ENCODE results near the gene MCCC2. TPM values are rescaled to one million over a fixed set of nuclear protein-coding genes. Genes with fewer than 3 reads are reported as not detected.
"Not testable (repeated sequence)": the region's sequence is repeated elsewhere in the genome, so short reads cannot be mapped to it uniquely, and the experiment has no call there.

Gene MCCC2
- total RNA-seq, 1 donor = 28.2 TPM

DNA sequence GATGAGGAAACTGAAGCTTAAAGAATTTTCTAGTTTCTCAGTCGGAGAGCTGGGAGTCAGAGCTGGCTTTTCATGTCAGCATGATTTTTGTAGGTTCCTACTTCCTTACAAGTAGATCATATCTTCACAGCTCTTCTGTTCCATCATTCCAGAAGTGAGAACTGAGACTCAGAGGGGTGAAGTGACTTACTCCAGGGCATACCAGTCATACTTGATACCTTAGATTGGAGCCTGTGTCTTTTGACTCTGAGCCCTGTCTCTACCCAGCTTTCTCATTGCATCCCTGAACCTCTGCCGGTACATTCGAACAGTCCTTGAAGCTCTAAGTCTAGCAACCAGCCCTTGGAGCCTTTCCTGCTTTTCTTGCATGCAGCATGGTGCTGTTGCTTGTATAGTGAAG lies 53.3 kb downstream of the MCCC2 start:
- Histone ChIP-seq H3K4me1 (ENCODE audit: insufficient read depth, low read length) (no peaks in the 10 kb centered on the region), H3K4me3 (ENCODE audit: insufficient read depth, low read length) (no peak overlapping the region), H3K79me2 (ENCODE audit: insufficient read depth, low read length) (no peaks in the 10 kb centered on the region), H3K36me3 (ENCODE audit: insufficient read depth, low read length) (peaks cover 2% of the 10 kb centered on the region), H4K20me1 (ENCODE audit: insufficient read depth, low read length) (no peaks in the 10 kb centered on the region), H3K27me3 (ENCODE audit: insufficient read depth, low read length) (no peaks in the 10 kb centered on the region), H3K9me3 (ENCODE audit: low read depth, low read length) (no peaks in the 10 kb centered on the region), H3K27ac (ENCODE audit: low read depth, low read length) (no peak overlapping the region), H3K4me2 (ENCODE audit: insufficient read depth, low read length) (no peak overlapping the region), H2AFZ (ENCODE audit: low read length) (no peak overlapping the region)
- TF ChIP-seq, protein P1, sequence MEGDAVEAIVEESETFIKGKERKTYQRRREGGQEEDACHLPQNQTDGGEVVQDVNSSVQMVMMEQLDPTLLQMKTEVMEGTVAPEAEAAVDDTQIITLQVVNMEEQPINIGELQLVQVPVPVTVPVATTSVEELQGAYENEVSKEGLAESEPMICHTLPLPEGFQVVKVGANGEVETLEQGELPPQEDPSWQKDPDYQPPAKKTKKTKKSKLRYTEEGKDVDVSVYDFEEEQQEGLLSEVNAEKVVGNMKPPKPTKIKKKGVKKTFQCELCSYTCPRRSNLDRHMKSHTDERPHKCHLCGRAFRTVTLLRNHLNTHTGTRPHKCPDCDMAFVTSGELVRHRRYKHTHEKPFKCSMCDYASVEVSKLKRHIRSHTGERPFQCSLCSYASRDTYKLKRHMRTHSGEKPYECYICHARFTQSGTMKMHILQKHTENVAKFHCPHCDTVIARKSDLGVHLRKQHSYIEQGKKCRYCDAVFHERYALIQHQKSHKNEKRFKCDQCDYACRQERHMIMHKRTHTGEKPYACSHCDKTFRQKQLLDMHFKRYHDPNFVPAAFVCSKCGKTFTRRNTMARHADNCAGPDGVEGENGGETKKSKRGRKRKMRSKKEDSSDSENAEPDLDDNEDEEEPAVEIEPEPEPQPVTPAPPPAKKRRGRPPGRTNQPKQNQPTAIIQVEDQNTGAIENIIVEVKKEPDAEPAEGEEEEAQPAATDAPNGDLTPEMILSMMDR (IDR thresholded peaks at IDR 0.05; ENCODE audit: extremely low read depth, low read depth, low read length) = no peak
- no peak for DNase-seq (ENCODE audit: insufficient read length, low spot score, missing footprints)

DNA sequence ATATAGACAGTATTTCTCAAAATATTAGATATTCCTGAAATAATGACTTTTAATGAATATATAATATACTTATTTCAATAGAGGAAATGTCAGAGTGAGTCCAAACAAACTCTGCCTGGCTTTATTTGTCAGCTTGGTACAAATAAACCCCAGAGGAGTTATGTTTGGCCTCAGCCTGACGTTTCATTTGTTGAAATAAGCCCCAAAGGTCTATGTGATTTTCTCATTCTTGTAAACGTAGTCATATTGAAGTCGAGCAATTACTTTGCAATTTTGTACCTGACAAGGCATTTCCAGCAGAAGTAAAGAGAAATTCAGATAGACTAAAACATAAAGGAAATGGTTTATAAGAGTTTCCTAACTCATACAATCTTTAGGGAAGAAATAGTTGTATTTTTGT lies 57.9 kb downstream of the MCCC2 start:
- Histone ChIP-seq H3K27ac (ENCODE audit: low read depth, low read length) (no peak overlapping the region), H3K4me2 (ENCODE audit: insufficient read depth, low read length) (no peak overlapping the region), H3K36me3 (ENCODE audit: insufficient read depth, low read length) (peaks cover 14% of the 10 kb centered on the region), H2AFZ (ENCODE audit: low read length) (no peak overlapping the region), H3K9me3 (ENCODE audit: low read depth, low read length) (no peaks in the 10 kb centered on the region), H4K20me1 (ENCODE audit: insufficient read depth, low read length) (no peaks in the 10 kb centered on the region), H3K4me1 (ENCODE audit: insufficient read depth, low read length) (no peaks in the 10 kb centered on the region), H3K4me3 (ENCODE audit: insufficient read depth, low read length) (no peak overlapping the region), H3K27me3 (ENCODE audit: insufficient read depth, low read length) (no peaks in the 10 kb centered on the region), H3K79me2 (ENCODE audit: insufficient read depth, low read length) (no peaks in the 10 kb centered on the region)
- DNase-seq (ENCODE audit: insufficient read length, low spot score, missing footprints) = no peak
- TF ChIP-seq, protein P1 (IDR thresholded peaks at IDR 0.05; ENCODE audit: extremely low read depth, low read depth, low read length) = no peak

DNA sequence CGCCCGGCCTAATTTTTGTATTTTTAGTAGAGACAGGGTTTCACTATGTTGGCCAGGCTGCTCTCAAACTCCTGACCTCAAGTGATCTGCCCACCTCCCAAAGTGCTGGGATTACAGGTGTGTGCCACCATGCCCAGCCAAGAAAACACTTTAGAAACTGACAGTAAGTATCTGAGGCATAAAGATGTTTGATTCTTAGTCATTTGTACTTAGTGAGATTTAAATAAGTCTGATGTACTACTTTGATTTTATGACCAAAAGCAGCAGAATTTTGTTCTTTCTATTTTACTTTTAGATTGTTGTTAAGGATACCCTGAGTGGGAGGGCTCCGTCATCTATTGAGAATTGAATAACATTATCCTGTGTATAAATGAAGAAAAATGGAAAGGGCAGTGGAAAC lies 63.8 kb downstream of the MCCC2 start:
- not testable (repeated sequence) for H3K9me3 ChIP-seq (ENCODE audit: low read depth, low read length); H2AFZ ChIP-seq (ENCODE audit: low read length); H4K20me1 ChIP-seq (ENCODE audit: insufficient read depth, low read length); DNase-seq (ENCODE audit: insufficient read length, low spot score, missing footprints); H3K27me3 ChIP-seq (ENCODE audit: insufficient read depth, low read length); H3K4me1 ChIP-seq (ENCODE audit: insufficient read depth, low read length); H3K79me2 ChIP-seq (ENCODE audit: insufficient read depth, low read length); H3K4me3 ChIP-seq (ENCODE audit: insufficient read depth, low read length); H3K4me2 ChIP-seq (ENCODE audit: insufficient read depth, low read length); H3K27ac ChIP-seq (ENCODE audit: low read depth, low read length)
- peaks cover 12% of the 10 kb centered on the region for H3K36me3 ChIP-seq (ENCODE audit: insufficient read depth, low read length)

DNA sequence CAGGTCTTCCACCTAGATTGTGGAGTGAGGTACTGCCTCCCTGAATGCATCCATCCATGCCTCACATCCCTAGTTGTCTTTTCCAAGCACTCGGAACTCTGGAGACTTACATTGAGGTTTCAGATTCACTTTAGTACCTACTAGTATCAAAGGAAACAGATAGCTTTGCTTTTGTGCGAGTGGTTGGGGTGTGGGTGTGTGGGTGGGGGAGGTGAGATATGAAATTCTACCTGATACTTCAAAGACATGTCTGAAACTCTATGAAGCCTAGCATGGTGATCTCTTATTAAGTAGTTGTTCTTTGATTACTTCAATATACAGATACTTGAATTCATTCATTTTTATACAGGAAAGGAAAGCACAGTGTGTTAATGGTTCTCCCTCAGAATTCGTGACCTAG lies 64.4 kb downstream of the MCCC2 start:
- Histone ChIP-seq H3K27me3 (ENCODE audit: insufficient read depth, low read length) (no peaks in the 10 kb centered on the region), H3K4me3 (ENCODE audit: insufficient read depth, low read length) (no peak overlapping the region), H3K79me2 (ENCODE audit: insufficient read depth, low read length) (no peaks in the 10 kb centered on the region), H3K4me1 (ENCODE audit: insufficient read depth, low read length) (no peaks in the 10 kb centered on the region), H3K36me3 (ENCODE audit: insufficient read depth, low read length) (peaks cover 8% of the 10 kb centered on the region), H3K4me2 (ENCODE audit: insufficient read depth, low read length) (no peak overlapping the region), H2AFZ (ENCODE audit: low read length) (no peak overlapping the region), H4K20me1 (ENCODE audit: insufficient read depth, low read length) (no peaks in the 10 kb centered on the region), H3K27ac (ENCODE audit: low read depth, low read length) (no peak overlapping the region), H3K9me3 (ENCODE audit: low read depth, low read length) (no peaks in the 10 kb centered on the region)
- DNase-seq (ENCODE audit: insufficient read length, low spot score, missing footprints) = no peak
- TF ChIP-seq, protein P1 (IDR thresholded peaks at IDR 0.05; ENCODE audit: extremely low read depth, low read depth, low read length) = no peak

Data from osteoblast (primary cell).